ENCODE data around the gene ATP1B2.

The ATP1B2 gene

GRCh38 chr17:7631398-7632380 is 19.0 kb upstream of the ATP1B2 start (continued):
- no peak for TF ChIP-seq CSRNP3 (CRISPR knock-in tag; IDR thresholded peaks at IDR 0.05)
- TF ChIP-seq ZC3H10 (CRISPR knock-in tag; IDR thresholded peaks at IDR 0.05) = no peak
- TF ChIP-seq ZFP30 (CRISPR knock-in tag; IDR thresholded peaks at IDR 0.05) = no peak
- no peak for TF ChIP-seq BACH2 (CRISPR knock-in tag; IDR thresholded peaks at IDR 0.05; ENCODE audit: borderline replicate concordance)
- TF ChIP-seq ZNF8 (CRISPR knock-in tag; IDR thresholded peaks at IDR 0.05) = no peak

- peak; percentile 43 for ATAC-seq
These were observed 18.2 kb upstream of the ATP1B2 start for GRCh38 chr17:7632492-7632894.

More at GRCh38 chr17:7632492-7632894, 18.2 kb upstream of the ATP1B2 start:
- no peak for TF ChIP-seq ARNTL (CRISPR knock-in tag; IDR thresholded peaks at IDR 0.05; ENCODE audit: borderline replicate concordance, low read depth)
- TF ChIP-seq GLIS3 (CRISPR knock-in tag; IDR thresholded peaks at IDR 0.05) = no peak
- no peak for TF ChIP-seq CSRNP3 (CRISPR knock-in tag; IDR thresholded peaks at IDR 0.05)
- TF ChIP-seq ZNF8 (CRISPR knock-in tag; IDR thresholded peaks at IDR 0.05) = no peak
- TF ChIP-seq POU6F1 (CRISPR knock-in tag; IDR thresholded peaks at IDR 0.05; ENCODE audit: borderline replicate concordance, low read depth) = no peak
- TF ChIP-seq CREB5 (CRISPR knock-in tag; IDR thresholded peaks at IDR 0.05; ENCODE audit: low read depth) = no peak
- no peak for TF ChIP-seq OSR1 (CRISPR knock-in tag; IDR thresholded peaks at IDR 0.05)
- TF ChIP-seq TCF4 (CRISPR knock-in tag; IDR thresholded peaks at IDR 0.05; ENCODE audit: borderline replicate concordance) = no peak
- TF ChIP-seq RARB (CRISPR knock-in tag; IDR thresholded peaks at IDR 0.05) = no peak
- no peak for TF ChIP-seq BACH2 (CRISPR knock-in tag; IDR thresholded peaks at IDR 0.05; ENCODE audit: borderline replicate concordance)
- no peak for TF ChIP-seq ZC3H10 (CRISPR knock-in tag; IDR thresholded peaks at IDR 0.05)
- no peak for TF ChIP-seq TSHZ2 (CRISPR knock-in tag; IDR thresholded peaks at IDR 0.05)
- no peak for TF ChIP-seq TOX (CRISPR knock-in tag; IDR thresholded peaks at IDR 0.05; ENCODE audit: borderline replicate concordance)
- no peak for TF ChIP-seq SNAI2 (CRISPR knock-in tag; IDR thresholded peaks at IDR 0.05)
- no peak for TF ChIP-seq ZFP30 (CRISPR knock-in tag; IDR thresholded peaks at IDR 0.05)

All from SK-N-SH treated with all-trans-retinoic acid at 6 μM for 48 hours (cell line).